ENCODE data around the gene GH1. TPM values are rescaled to one million over a fixed set of nuclear protein-coding genes. Genes with fewer than 3 reads are reported as not detected.
A peak's percentile ranks its signal among the peaks of the same experiment; 100 is the strongest.
"Not testable (repeated sequence)": the region's sequence is repeated elsewhere in the genome, so short reads cannot be mapped to it uniquely, and the experiment has no call there.

GH1 gene
- not detected for polyA plus RNA-seq (ENCODE audit: insufficient read length in 12 of 12)
- long read RNA-seq, donor 1 = 0 reads
- long read RNA-seq, donor 2 = 0 reads
- long read RNA-seq, donor 3 = 0 reads
- long read RNA-seq, donor 4 = 0 reads
- long read RNA-seq, donor 5 = 0 reads
- long read RNA-seq, donor 6 = 0 reads
- long read RNA-seq, donor 7 = 0 reads
- long read RNA-seq, donor 8 = 0 reads
- long read RNA-seq, donor 9 = 0 reads
- long read RNA-seq, donor 10 = 0 reads
- long read RNA-seq, donor 11 = 0 reads

GRCh38 chr17:63918789-63919305 is at the start of gene GH1:
Gene GH1 (minus strand): TSS chr17:63918839. CDS start chr17:63918776, 63 bp downstream.
- not testable (repeated sequence) for DNase-seq

DNA sequence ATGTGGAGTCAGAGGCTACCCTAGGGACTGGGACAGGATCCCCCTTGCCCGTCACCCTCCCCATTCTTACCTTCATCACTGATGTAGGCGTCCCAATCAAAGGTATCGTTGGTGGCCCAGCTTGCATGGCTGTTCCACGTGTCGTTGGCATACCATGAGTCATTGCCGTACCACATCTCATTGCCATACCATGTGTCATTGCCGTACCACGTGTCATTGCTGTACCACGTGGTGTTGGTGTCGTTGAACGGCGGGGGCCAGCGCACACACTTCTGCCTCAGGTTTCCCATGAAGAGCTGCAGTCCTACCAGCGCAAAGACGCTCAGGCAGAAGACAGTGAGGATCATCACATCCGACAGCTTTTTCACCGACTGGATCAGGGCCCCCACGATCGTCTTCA is 49.3 kb upstream of the GH1 start:
- DNase-seq = no peak

DNA sequence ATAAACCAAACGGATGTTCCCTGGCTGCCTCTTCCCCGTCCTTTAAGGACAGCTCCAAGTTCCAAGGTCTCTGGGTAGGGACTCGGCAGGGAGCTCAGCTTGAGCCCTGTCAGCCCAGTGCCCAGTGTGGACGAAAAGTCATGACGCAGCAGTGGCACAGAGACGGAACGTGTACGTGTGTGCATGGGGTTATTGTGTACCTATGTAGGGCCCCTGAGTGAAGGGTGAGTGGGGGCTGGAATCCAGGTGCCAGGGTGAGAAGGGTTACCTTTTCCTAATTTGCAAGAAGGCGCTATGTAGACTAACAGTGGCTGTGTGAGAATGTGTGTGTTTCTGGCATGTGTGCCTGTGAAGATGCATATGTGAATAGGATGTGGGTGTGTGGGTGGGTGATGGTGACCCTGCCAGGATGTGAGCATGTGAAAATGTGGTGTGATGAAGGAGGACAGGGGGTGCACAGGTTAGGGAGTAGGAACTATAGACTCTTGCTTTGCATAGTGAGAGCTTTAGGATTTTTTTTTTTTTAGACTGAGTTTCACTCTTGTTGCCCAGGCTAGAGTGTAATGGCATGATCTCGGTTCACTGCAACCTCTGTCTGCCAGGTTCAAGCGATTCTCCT is 48.1 kb upstream of the GH1 start:
- no peak for DNase-seq

DNA sequence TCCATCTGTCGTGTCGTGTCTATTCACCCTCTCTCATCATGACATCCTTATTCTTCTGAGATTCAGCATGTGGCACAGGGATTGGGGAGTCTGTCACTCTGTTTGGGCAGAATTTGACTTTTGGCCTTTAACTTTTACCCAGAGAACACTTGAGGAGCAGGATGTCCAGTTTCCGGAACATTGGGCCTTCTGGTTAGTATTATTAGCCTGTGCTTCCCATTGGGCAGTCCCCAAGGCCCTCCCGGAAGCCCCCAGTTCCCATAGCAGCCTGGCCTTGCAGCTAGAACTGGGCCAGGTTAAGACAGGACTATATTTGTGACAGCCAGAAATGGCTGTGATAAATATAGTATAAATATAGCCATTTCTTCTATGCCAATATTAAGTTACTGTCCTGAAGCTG is 44.5 kb upstream of the GH1 start:
- no peak for DNase-seq

DNA sequence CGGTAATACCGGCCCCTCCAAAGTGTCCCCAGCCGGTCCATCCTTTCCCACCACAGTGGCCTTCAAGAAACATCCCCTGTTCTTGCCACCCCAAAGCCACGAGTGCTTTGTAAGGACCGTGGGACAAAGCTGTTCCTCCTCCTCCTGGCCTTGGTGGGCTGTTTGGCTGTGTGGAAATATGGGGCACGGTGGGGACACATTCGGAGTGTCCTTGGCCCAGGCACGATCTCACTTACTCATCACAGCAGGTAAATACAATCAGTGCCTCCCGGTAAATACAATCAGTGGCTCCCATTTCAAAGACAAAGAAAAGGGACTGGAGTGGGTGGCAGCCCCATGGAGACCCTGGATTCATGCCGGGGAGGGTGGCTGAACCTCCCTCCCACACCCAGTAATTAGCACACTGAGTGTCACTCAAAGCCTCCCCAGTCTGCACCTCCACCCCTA is 43.7 kb upstream of the GH1 start:
- no peak for DNase-seq

DNA sequence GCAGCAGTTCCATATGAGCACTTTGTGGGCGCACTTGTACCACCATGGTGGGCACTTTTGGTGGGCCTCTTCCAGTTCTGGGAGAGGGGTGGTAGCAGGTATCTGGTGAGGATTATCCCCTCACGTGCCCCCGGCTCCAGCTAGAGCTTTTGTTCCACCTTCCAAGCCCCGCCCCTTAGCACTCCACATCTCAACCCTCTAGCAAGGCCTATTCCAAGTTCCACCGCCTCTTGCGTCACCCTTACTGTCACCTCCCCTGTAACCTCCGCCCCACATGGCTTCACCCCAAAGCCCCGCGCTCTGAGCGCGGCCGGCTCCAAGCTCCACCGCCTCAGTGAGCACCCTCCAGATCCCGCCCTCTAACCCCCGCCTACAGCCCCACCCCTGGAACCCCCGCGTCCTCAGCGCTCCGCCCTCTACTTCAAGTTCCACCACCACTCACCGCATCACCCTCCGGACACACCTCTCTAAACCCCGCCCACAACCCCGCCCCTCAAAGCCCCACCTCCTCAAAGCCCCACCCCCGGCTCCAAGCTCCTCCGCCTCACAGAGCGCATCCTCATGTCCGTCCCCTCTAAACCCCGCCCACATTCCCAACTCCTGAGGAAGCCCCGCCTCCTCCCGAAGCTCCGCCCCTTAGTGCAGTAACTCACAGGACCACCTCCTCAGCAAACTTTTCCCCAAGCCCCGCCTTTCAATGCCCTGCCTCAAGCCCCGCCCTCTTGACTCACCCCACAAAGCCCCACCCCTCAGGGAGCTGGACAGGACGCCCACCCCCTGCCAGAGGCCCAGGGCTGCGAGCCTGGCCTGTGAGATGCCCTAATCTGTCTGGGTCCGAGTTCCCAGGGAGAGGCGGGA is 42.9 kb upstream of the GH1 start:
- no peak for DNase-seq

- DNase-seq = no peak
These were observed 41.8 kb upstream of the GH1 start for GRCh38 chr17:63960430-63960829.

DNA sequence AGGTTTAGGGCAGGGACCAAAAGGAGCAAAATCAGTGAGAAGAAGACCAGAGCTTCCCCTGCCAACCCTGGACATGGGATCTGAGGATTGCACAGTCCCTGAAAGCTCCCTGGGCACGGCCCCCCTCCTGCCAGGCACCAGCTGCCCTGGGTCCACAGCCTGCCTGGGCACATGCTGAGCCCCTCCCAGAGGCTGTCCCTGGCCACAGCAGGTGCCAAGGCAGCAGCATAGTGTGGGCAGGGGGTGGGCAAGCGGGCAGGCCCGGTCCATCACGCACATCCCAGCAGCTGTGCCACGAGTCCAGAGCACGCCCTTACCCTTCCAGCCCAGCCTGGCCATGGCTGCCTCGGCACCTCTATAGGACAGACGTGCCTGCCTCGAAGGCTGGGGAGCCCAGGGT is 41.4 kb upstream of the GH1 start:
- DNase-seq = peak; percentile 17

DNA sequence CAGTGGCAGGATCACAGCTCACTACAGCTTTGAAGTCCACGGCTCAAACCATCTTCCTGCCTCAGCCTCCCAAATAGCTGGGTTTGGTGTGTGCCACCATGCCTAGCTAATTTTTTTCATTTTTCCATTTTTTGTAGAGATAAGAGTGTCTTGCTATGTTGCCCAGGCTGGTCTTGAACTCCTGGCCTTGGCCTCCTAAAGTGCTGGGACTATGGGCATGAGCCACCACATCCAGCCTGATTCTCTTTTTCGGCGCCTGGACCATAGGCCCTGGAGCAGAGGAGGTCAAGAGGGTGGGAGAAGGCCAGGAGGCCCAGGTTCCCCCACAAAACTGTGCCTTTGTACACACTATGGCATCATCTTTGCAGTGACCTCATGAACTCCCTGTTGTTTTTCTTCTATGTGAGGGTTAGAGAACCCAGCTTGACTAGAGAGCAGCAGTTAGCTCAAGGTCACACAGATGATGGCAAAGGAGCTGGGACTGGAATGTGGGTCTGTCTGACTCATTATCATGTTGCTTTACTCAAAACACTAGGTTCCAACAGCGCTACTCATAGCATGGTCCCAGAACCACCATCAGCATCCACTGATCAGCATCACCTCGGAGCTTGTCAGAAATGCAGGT is 37.8 kb upstream of the GH1 start:
- no peak for DNase-seq

DNA sequence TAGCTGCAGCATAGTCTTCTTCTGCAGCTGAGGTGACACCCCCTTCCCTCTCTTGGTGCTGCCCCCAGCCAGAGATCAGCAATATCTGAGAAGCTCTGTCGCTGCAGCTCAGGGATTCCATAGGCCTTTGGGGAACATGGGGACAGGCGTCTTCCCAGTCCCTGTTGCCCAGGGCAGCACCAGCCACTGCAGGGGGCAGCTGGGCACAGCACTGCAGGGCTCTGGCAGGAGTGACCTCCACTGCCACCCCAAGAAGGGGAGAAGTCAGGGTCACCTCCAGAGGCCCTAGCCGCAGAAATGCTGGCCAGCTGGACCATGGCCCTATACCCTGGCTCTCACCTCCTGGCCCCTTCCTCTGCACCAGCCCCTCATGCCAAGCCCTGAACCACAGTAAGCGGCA is 37.2 kb upstream of the GH1 start:
- DNase-seq = no peak

DNA sequence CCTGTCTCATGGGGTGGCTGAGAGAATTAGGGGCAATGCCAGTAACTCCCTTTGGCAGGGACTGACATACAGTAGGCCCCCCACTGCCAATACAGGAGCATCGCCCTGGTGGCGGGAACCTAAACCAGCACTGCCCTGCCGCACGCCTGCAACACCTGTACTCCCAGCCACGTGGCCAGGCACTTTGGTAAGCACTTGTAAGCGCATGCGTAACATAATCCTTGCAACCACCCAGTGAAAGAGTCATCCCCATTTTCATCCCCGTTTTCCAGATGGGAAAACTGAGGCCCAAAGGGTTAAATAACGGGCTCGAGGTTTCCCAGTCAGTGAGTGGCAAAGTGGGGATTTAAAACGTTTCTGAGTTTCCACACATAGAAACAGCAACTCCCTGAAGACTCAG is 36.6 kb upstream of the GH1 start:
- DNase-seq = no peak

GRCh38 chr17:63954402-63955063 is 35.9 kb upstream of the GH1 start:
- DNase-seq = no peak

DNA sequence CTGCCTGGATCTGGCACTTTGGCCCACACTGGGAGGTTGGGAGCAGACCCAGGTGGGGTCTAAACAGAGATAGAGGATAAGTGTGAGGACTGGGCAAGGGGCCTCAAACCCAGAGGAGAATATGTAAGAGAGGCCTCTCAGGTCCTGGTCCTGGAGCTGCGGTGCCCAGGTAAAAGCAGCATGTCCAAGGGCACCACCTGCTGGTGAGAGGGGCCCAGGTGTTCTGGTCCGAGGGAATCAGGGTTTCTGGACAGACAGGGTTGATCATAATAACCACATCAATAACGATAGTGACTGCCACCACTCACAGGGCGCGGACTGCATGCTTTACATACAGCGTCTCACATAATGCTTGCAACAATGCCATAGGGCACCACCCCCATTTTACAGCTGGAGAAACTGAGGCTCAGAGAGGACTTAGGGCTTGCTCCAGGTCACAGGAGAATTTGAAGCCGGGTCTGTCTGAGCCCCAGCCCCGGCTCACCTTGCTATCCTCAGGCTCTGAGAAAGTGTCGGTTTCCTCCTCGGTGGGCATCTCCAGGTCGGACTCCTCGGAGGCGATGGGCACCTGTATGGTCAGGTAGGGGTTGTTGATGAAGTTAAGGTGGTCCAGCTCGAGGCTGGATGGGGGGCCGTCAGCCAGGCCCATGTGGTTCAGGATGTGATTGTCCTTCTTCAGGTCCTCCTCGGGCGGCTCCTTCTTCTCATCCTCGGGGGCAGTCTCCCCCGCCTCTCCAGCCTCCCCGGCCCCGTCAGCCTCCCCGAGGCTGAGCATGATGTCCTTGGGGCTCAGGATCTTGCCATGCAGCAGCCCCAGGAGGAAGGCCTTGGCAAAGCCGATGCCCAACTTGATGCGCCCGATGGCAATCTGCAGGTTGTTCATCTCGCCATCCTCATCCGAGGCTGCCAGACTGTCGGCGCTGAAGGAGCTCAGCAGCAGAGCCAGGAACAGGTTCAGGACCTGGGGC is 32.6 kb upstream of the GH1 start:
- no peak for DNase-seq

DNA sequence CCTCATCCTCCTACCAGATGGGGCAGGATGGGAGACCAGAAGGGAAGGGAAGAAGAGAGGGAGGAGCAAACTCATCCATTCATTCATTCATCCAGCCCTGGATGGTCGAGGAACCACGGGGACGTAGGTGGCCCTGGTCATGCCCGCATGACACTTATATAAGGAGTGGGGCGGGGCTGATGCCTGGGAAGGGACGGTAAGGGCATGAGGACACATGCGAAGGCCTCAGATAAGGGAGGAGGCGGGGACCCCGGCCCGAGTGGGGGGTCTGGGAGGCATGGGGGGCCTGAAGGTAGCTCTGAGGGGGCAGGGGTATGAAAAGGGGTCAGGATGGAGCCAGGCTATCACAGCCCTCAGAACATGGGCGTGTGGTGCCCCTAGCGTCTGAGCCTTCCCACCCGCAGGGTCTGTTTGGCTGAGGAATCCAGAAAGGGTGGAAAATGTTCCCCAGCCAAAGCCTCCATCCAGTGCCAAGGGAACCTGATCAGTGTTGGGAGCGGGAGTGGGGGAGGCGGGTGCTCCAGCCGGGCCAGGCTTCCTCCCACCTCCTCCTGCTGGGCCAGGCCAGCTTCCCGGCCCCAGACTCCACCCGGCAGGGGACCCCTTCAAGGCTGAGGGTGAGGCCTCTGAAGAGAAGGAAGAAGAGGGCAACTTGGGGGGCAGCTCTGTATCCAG is 31.1 kb upstream of the GH1 start:
- no peak for DNase-seq

- no peak for DNase-seq
These were observed 29.9 kb upstream of the GH1 start for GRCh38 chr17:63948521-63948920.

DNA sequence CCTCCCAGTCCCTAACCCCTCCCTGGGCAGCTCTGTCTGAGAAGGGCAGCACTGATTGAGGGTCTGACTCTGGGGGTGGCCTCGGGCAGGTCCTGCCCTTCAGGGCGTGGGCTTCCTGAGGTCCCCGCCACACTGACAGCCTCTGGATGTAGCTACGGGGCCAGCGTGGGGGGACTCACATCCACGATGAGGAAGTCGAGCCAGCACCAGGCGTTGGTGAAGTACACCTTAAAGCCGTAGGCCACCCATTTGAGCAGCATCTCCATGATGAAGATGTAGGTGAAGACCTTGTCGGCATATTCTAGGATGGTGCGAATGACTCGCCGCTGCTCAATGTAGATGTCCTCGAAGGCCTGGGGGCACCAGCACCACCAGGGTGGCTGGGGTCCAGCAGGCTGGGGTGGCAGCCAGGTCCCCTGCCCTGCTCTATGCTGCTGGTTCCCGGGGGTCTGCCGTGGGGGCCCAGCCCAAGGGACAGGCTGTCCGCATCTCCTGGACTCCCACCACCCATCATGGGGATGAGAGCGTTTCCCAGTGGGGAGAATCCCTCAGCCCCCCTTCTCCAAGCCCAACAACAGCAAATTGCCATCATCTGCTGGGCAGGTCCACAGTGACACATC is 29.2 kb upstream of the GH1 start:
- DNase-seq = no peak

DNA sequence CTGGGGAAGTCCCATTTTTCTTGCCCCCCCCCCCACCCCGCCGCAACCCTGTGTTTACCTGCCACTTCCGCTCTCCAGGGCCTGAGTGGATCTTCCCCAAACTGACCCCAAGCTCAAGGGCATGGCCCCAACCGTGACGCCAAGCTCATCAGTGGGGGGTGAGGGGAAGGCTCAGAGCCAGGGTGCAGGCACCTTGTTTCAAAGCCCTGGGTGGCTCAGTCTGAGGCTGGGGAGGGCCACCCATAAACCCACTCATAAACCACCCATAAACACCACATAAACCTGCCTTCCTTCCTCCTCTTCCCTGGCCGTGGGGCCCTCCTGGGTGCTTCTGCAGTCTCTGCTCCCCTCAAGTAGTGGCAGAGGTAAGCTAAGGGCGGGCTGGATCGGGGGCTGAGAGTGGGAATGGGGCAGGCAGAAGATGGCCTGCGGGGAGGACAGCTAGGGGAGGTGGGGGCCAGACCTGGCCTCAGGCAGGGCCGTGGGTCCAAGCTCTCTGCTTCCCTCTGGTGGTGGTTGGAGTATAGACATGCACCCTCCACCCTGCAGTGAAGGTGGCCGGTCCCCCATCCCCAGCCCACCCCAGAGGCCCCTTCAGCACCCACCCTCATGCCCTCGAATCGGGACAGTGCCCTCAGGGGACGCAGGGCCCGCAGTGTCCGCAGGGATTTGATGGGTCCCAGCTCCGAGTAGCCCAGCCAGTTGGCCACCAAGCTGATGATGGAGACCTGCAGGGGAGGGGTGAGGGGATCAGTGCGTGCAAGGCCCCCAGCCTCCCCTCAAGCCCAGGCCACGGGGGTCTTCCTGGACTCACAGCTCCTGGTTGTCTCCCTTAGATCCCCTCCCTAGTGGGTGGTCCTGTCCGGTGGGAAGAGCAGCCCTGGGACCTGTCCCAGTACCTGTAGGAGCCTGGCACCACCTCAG is 28.1 kb upstream of the GH1 start:
- peak; percentile 38 for DNase-seq

DNA sequence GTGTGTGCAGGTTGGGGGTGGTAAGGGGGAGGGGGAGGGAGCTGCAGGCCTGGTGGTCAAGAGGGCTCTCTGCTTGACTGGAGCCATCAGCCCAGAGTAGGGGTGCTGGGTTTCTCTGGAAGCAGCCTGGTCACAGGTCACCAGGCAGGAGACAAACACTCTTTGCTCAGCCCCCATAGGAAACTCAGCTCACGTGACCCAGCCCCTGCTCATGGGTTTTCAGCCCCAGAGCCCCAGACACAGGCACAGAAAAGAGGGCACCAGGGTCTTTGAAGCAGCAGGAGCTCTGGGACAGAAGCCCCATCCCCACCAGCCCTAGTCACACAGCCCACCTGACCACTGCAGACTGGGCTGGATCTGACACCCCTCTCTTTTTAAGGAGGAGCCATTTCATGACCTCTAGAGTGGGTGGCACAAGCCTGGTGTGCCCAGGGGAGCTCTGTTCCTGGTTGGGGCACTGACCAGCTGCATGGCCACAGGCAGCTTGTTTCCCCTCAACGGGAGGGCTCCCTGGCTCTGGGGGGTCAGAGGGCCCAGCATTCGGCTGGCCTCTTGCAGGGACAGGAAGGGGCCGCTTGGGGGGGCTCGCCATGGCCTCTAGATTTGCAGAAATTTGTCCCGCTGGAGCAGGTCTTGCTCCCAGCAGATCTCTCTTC is 27.3 kb upstream of the GH1 start:
- no peak for DNase-seq

All from muscle of arm (tissue), 14 donors.